Hepatocyte (in vitro differentiated cells): ENCODE data around the gene CNBD2. TPM values are rescaled to one million over a fixed set of nuclear protein-coding genes. Genes with fewer than 3 reads are reported as not detected.
A peak's percentile ranks its signal among the peaks of the same experiment; 100 is the strongest.

Source experiments
- DNase-seq: peaks from one replicate; pipeline ENCODE4 v3.0.0-alpha.2; 2016; ENCODE audit warnings: low spot score
- H2AFZ ChIP-seq: fragments of 200-600 bp; sonication (generic); 2 replicates; pipeline ENCODE4 v1.6.0; 2016; ENCODE audit warnings: antibody characterized with exemption, mild to moderate bottlenecking
- H3K27ac ChIP-seq: fragments of 200-600 bp; sonication (generic); 2 replicates; pipeline ENCODE4 v1.5.1; 2016; ENCODE audit warnings: mild to moderate bottlenecking
- H3K27me3 ChIP-seq: fragments of 200-600 bp; sonication (generic); 2 replicates; pipeline ENCODE4 v1.6.1; 2016
- H3K36me3 ChIP-seq: fragments of 200-600 bp; sonication (generic); replicated peaks from 2 replicates; pipeline ENCODE4 v1.5.1; 2016; ENCODE audit warnings: low read depth; ENCODE audit not compliant: insufficient read depth
- H3K4me1 ChIP-seq: fragments of 200-600 bp; sonication (generic); 2 replicates; pipeline ENCODE4 v1.5.1; 2016; ENCODE audit warnings: mild to moderate bottlenecking, moderate library complexity; ENCODE audit not compliant: insufficient read depth
- H3K4me2 ChIP-seq: fragments of 200-600 bp; sonication (generic); 2 replicates; pipeline ENCODE4 v1.6.0; 2016
- H3K4me3 ChIP-seq: fragments of 200-600 bp; sonication (generic); 2 replicates; pipeline ENCODE4 v1.5.1; 2016; ENCODE audit warnings: mild to moderate bottlenecking
- H3K79me2 ChIP-seq: fragments of 200-600 bp; sonication (generic); 2 replicates; pipeline ENCODE4 v1.6.0; 2017; ENCODE audit warnings: mild to moderate bottlenecking
- H3K9me2 ChIP-seq: fragments of 200-600 bp; sonication (generic); replicated peaks from 2 replicates; pipeline ENCODE4 v1.6.0; 2017; ENCODE audit warnings: mild to moderate bottlenecking; ENCODE audit not compliant: insufficient read depth
- H3K9me3 ChIP-seq: fragments of 200-600 bp; sonication (generic); 2 replicates; pipeline ENCODE4 v1.5.1; 2016; ENCODE audit warnings: low read depth, mild to moderate bottlenecking
- H4K20me1 ChIP-seq: fragments of 200-600 bp; sonication (generic); 2 replicates; pipeline ENCODE4 v1.6.0; 2016; ENCODE audit warnings: mild to moderate bottlenecking; ENCODE audit not compliant: insufficient read depth, poor library complexity, severe bottlenecking
- CTCF ChIP-seq: fragments of 200-600 bp; sonication (generic); IDR thresholded peaks from 2 replicates; pipeline ENCODE4 v1.5.1; 2016; ENCODE audit warnings: antibody characterized with exemption, mild to moderate bottlenecking; ENCODE audit not compliant: poor library complexity
- EZH2 ChIP-seq: fragments of 200-600 bp; sonication (generic); IDR thresholded peaks from 2 replicates; pipeline ENCODE4 v1.6.1; 2016; ENCODE audit warnings: antibody characterized with exemption, mild to moderate bottlenecking, borderline replicate concordance
- EZH2phosphoT487 ChIP-seq: fragments of 200-600 bp; sonication (generic); IDR thresholded peaks from one replicate; pipeline ENCODE4 v1.6.1; 2018; ENCODE audit warnings: antibody characterized with exemption, mild to moderate bottlenecking, low read depth, moderate library complexity; ENCODE audit not compliant: unreplicated experiment, severe bottlenecking
- WGBS: methylation state at CpG from one replicate; pipeline ENCODE4 v1.1.6; 2016; ENCODE audit warnings: low lambda C conversion rate; ENCODE audit errors: missing lambda C conversion rate; 5-methylcytosine and 5-hydroxymethylcytosine counted together
- polyA plus RNA-seq: library from polyadenylated mRNA; unstranded; fragments of >200 nt; fragmentation: Nextera tagmentation; extraction: Ambion mirVana; gene quantifications from 2 replicates; pipeline ENCODE4 v1.2.1, GENCODE V29; 2016
- total RNA-seq: library from RNA; depleted of rRNA; stranded (reverse); fragments of >200 nt; gene quantifications from 2 replicates; pipeline ENCODE4 v1.2.3, GENCODE V29; 2014

The CNBD2 gene
- total and polyA plus RNA-seq, 2 experiments from 2014 or later = 4.7 TPM; not detected in 1

GRCh38 chr20:35971981-35972380, 3.6 kb downstream of the CNBD2 start:
- no peaks in the 10 kb centered on the region for H3K9me2 ChIP-seq
- H3K27me3 ChIP-seq = no peaks in the 10 kb centered on the region
- H4K20me1 ChIP-seq = no peaks in the 10 kb centered on the region
- DNase-seq = no peak
- H3K9me3 ChIP-seq = no peaks in the 10 kb centered on the region
- no peak overlapping the region for H2AFZ ChIP-seq
- TF ChIP-seq EZH2phosphoT487 = no peak
- no peak for TF ChIP-seq EZH2
- TF ChIP-seq CTCF = no peak
- H3K4me1 ChIP-seq = no peaks in the 10 kb centered on the region
- no peaks in the 10 kb centered on the region for H3K79me2 ChIP-seq
- WGBS = 87% methylated on average over 2 of the region's 2 CpGs
- H3K4me3 ChIP-seq = no peak overlapping the region
- H3K4me2 ChIP-seq = no peak overlapping the region
- H3K36me3 ChIP-seq = no peaks in the 10 kb centered on the region
- H3K27ac ChIP-seq = peak overlapping the region; percentile 81

DNA sequence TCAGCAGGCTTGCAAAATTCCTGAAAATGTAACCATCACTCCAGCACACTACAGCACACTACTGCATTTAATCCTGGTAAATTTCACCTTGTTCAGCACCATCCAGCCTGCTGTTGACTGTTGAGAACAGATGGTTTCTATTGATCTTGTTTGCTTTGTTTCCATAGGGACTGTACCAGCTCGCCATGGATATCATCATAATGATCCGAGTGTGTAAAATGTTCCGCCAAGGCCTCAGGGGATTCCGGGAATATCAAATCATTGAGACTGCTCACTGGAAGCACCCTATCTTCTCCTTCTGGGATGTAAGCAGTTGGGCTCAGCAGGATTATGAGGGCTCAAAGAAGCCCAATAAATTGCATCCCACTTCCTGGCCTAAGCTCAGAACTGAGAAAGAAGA, 4.1 kb downstream of the CNBD2 start:
- peak overlapping the region; percentile 81 for H3K27ac ChIP-seq
- DNase-seq = peak; percentile 51
- TF ChIP-seq EZH2phosphoT487 = no peak
- TF ChIP-seq CTCF = no peak
- TF ChIP-seq EZH2 = no peak
- H4K20me1 ChIP-seq = no peaks in the 10 kb centered on the region
- no peaks in the 10 kb centered on the region for H3K9me3 ChIP-seq
- no peak overlapping the region for H3K4me3 ChIP-seq
- H3K36me3 ChIP-seq = no peaks in the 10 kb centered on the region
- H3K4me2 ChIP-seq = no peak overlapping the region
- H3K9me2 ChIP-seq = no peaks in the 10 kb centered on the region
- no peaks in the 10 kb centered on the region for H3K79me2 ChIP-seq
- H2AFZ ChIP-seq = no peak overlapping the region
- no peaks in the 10 kb centered on the region for H3K4me1 ChIP-seq
- WGBS = 29% methylated on average over 4 of the region's 4 CpGs
- H3K27me3 ChIP-seq = no peaks in the 10 kb centered on the region

DNA sequence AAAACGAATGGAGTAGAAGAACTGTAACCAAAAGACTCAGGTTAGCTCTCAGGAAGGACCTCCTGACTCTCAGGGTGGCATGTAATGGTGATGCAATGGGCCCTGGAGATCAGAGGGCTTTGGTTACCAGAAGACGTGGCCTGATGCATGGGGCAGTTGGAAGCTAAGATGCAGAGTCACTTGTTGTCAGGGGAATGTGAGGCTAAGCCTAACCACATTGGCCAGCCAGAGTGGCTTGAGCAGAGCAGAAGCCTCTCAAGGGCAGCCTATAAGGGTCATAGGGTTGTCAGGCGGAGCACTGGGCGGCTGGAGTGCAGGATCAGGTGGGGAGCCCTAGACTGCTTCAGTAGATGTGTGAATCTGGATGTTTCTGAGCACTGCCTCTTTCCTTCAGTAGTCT, 5.9 kb downstream of the CNBD2 start:
- Histone ChIP-seq H2AFZ (no peak overlapping the region), H3K27ac (no peak overlapping the region), H3K79me2 (no peaks in the 10 kb centered on the region), H3K9me3 (no peaks in the 10 kb centered on the region), H3K4me1 (no peaks in the 10 kb centered on the region), H3K9me2 (no peaks in the 10 kb centered on the region), H3K4me2 (no peak overlapping the region), H4K20me1 (no peaks in the 10 kb centered on the region), H3K27me3 (no peaks in the 10 kb centered on the region), H3K4me3 (no peak overlapping the region), H3K36me3 (no peaks in the 10 kb centered on the region)
- 86% methylated on average over 4 of the region's 4 CpGs for WGBS
- DNase-seq = no peak
- TF ChIP-seq EZH2 (no peak), CTCF (no peak), EZH2phosphoT487 (no peak)
